Measurements from ENCODE around the gene BORCS8. TPM values are rescaled to one million over a fixed set of nuclear protein-coding genes. Genes with fewer than 3 reads are reported as not detected.
A peak's percentile ranks its signal among the peaks of the same experiment; 100 is the strongest.

BORCS8 gene
- total and polyA plus RNA-seq, 2 donors, result 12.5 to 23.8 TPM

GRCh38 chr19:19209372-19209771, 17.4 kb upstream of the BORCS8 start:
- H3K4me3 ChIP-seq (ENCODE audit: low read length in 2 of 2), result no peak overlapping the region
- 68% methylated on average over 9 of the region's 9 CpGs for WGBS
- H3K27me3 ChIP-seq (ENCODE audit: control insufficient read depth in 2 of 2, insufficient read depth in 1 of 2, low read length in 1 of 2), result peaks cover 15 to 67% of the 10 kb centered on the region in 2 donors

GRCh38 chr19:19207637-19208572, 16.0 kb upstream of the BORCS8 start:
- H3K9me3 ChIP-seq (ENCODE audit: control insufficient read depth in 2 of 2, insufficient read depth in 1 of 2, low read length in 1 of 2), result no peaks in the 10 kb centered on the region
- peaks cover 15 to 52% of the 10 kb centered on the region in 2 donors for H3K27me3 ChIP-seq (ENCODE audit: control insufficient read depth in 2 of 2, insufficient read depth in 1 of 2, low read length in 1 of 2)
- H3K27ac ChIP-seq (ENCODE audit: low read depth in 1 of 2, low read length in 1 of 2), result no peak overlapping the region
- no peaks in the 10 kb centered on the region for H3K36me3 ChIP-seq (ENCODE audit: control insufficient read depth in 2 of 2, insufficient read depth in 2 of 2, low read length in 1 of 2)
- peaks cover 3 to 5% of the 10 kb centered on the region in 2 donors for H3K4me1 ChIP-seq (ENCODE audit: control insufficient read depth in 2 of 2, insufficient read depth in 2 of 2, low read length in 2 of 2)
- WGBS, result 62% methylated on average over 8 of the region's 8 CpGs
- no peak overlapping the region for H3K4me3 ChIP-seq (ENCODE audit: low read length in 2 of 2)
- no peak for DNase-seq (ENCODE audit: low read depth in 6 of 9, low spot score in 9 of 9)

More at GRCh38 chr19:19209372-19209771, 17.4 kb upstream of the BORCS8 start:
- Histone ChIP-seq H3K9me3 (ENCODE audit: control insufficient read depth in 2 of 2, insufficient read depth in 1 of 2, low read length in 1 of 2) (no peaks in the 10 kb centered on the region), H3K36me3 (ENCODE audit: control insufficient read depth in 2 of 2, insufficient read depth in 2 of 2, low read length in 1 of 2) (no peaks in the 10 kb centered on the region), H3K4me1 (ENCODE audit: control insufficient read depth in 2 of 2, insufficient read depth in 2 of 2, low read length in 2 of 2) (no peaks in the 10 kb centered on the region), H3K27ac (ENCODE audit: low read depth in 1 of 2, low read length in 1 of 2) (no peak overlapping the region)
- DNase-seq (ENCODE audit: low read depth in 6 of 9, low spot score in 9 of 9), result no peak

- 76% methylated on average over 5 of the region's 5 CpGs for WGBS
- no peaks in the 10 kb centered on the region for H3K9me3 ChIP-seq (ENCODE audit: control insufficient read depth in 2 of 2, insufficient read depth in 1 of 2, low read length in 1 of 2)
- no peak overlapping the region for H3K27ac ChIP-seq (ENCODE audit: low read depth in 1 of 2, low read length in 1 of 2)
- no peak overlapping the region for H3K4me3 ChIP-seq (ENCODE audit: low read length in 2 of 2)
- peaks cover 9 to 14% of the 10 kb centered on the region in 2 donors for H3K4me1 ChIP-seq (ENCODE audit: control insufficient read depth in 2 of 2, insufficient read depth in 2 of 2, low read length in 2 of 2)
- H3K27me3 ChIP-seq (ENCODE audit: control insufficient read depth in 2 of 2, insufficient read depth in 1 of 2, low read length in 1 of 2), result peaks cover 8 to 42% of the 10 kb centered on the region in 2 donors
- peaks cover 0 to under 1% of the 10 kb centered on the region in 2 donors for H3K36me3 ChIP-seq (ENCODE audit: control insufficient read depth in 2 of 2, insufficient read depth in 2 of 2, low read length in 1 of 2)
- no peak for DNase-seq (ENCODE audit: low read depth in 6 of 9, low spot score in 9 of 9)
These were observed 15.0 kb upstream of the BORCS8 start for GRCh38 chr19:19206938-19207337.

- Histone ChIP-seq H3K4me3 (ENCODE audit: low read length in 2 of 2) (no peak overlapping the region), H3K9me3 (ENCODE audit: control insufficient read depth in 2 of 2, insufficient read depth in 1 of 2, low read length in 1 of 2) (no peaks in the 10 kb centered on the region), H3K4me1 (ENCODE audit: control insufficient read depth in 2 of 2, insufficient read depth in 2 of 2, low read length in 2 of 2) (peaks cover 9 to 14% of the 10 kb centered on the region in 2 donors), H3K27me3 (ENCODE audit: control insufficient read depth in 2 of 2, insufficient read depth in 1 of 2, low read length in 1 of 2) (peaks cover 0 to 30% of the 10 kb centered on the region in 2 donors), H3K36me3 (ENCODE audit: control insufficient read depth in 2 of 2, insufficient read depth in 2 of 2, low read length in 1 of 2) (peaks cover 4 to 8% of the 10 kb centered on the region in 2 donors), H3K27ac (ENCODE audit: low read depth in 1 of 2, low read length in 1 of 2) (no peak overlapping the region)
- WGBS, result 68% methylated on average over 14 of the region's 14 CpGs
- DNase-seq (ENCODE audit: low read depth in 6 of 9, low spot score in 9 of 9), result no peak
These were observed 13.8 kb upstream of the BORCS8 start for GRCh38 chr19:19205416-19206410.

GRCh38 chr19:19204181-19204580, 12.2 kb upstream of the BORCS8 start:
- H3K4me1 ChIP-seq (ENCODE audit: control insufficient read depth in 2 of 2, insufficient read depth in 2 of 2, low read length in 2 of 2), result peaks cover 9 to 14% of the 10 kb centered on the region in 2 donors
- no peaks in the 10 kb centered on the region for H3K9me3 ChIP-seq (ENCODE audit: control insufficient read depth in 2 of 2, insufficient read depth in 1 of 2, low read length in 1 of 2)
- no peak overlapping the region for H3K4me3 ChIP-seq (ENCODE audit: low read length in 2 of 2)
- no peak for DNase-seq (ENCODE audit: low read depth in 6 of 9, low spot score in 9 of 9)
- peaks cover 0 to 22% of the 10 kb centered on the region in 2 donors for H3K27me3 ChIP-seq (ENCODE audit: control insufficient read depth in 2 of 2, insufficient read depth in 1 of 2, low read length in 1 of 2)
- H3K36me3 ChIP-seq (ENCODE audit: control insufficient read depth in 2 of 2, insufficient read depth in 2 of 2, low read length in 1 of 2), result peaks cover 10 to 11% of the 10 kb centered on the region in 2 donors
- no peak overlapping the region for H3K27ac ChIP-seq (ENCODE audit: low read depth in 1 of 2, low read length in 1 of 2)
- WGBS, result 77% methylated on average over 13 of the region's 13 CpGs

GRCh38 chr19:19203012-19203856, 11.3 kb upstream of the BORCS8 start, which contains the start of gene NR2C2AP:
Gene NR2C2AP (minus strand): TSS chr19:19203414. CDS start chr19:19203060, 354 bp downstream.
- H3K4me1 ChIP-seq (ENCODE audit: control insufficient read depth in 2 of 2, insufficient read depth in 2 of 2, low read length in 2 of 2), result peaks cover 9 to 14% of the 10 kb centered on the region in 2 donors
- H3K4me3 ChIP-seq (ENCODE audit: low read length in 2 of 2), result peak within 1 kb of the TSS; percentile 64 to 72
- peak within 1 kb of the TSS; percentile 58 to 84 for H3K27ac ChIP-seq (ENCODE audit: low read depth in 1 of 2, low read length in 1 of 2)
- 7% methylated on average over 60 of the region's 60 CpGs for whole genome bisulfite sequencing
- DNase-seq (ENCODE audit: low read depth in 6 of 9, low spot score in 9 of 9), result peak; percentile 76 to 95 (median 86)
- peaks cover 0 to 20% of the 10 kb centered on the region in 2 donors for H3K27me3 ChIP-seq (ENCODE audit: control insufficient read depth in 2 of 2, insufficient read depth in 1 of 2, low read length in 1 of 2)
- H3K9me3 ChIP-seq (ENCODE audit: control insufficient read depth in 2 of 2, insufficient read depth in 1 of 2, low read length in 1 of 2), result no peaks in the 10 kb centered on the region
- peaks cover 17 to 21% of the 10 kb centered on the region in 2 donors for H3K36me3 ChIP-seq (ENCODE audit: control insufficient read depth in 2 of 2, insufficient read depth in 2 of 2, low read length in 1 of 2)

- H3K4me1 ChIP-seq (ENCODE audit: control insufficient read depth in 2 of 2, insufficient read depth in 2 of 2, low read length in 2 of 2), result peaks cover 9 to 14% of the 10 kb centered on the region in 2 donors
- no peak for DNase-seq (ENCODE audit: low read depth in 6 of 9, low spot score in 9 of 9)
- H3K36me3 ChIP-seq (ENCODE audit: control insufficient read depth in 2 of 2, insufficient read depth in 2 of 2, low read length in 1 of 2), result peaks cover 20 to 26% of the 10 kb centered on the region in 2 donors
- H3K9me3 ChIP-seq (ENCODE audit: control insufficient read depth in 2 of 2, insufficient read depth in 1 of 2, low read length in 1 of 2), result no peaks in the 10 kb centered on the region
- H3K4me3 ChIP-seq (ENCODE audit: low read length in 2 of 2), result peak overlapping the region; percentile 64 to 72
- H3K27me3 ChIP-seq (ENCODE audit: control insufficient read depth in 2 of 2, insufficient read depth in 1 of 2, low read length in 1 of 2), result peaks cover 0 to 20% of the 10 kb centered on the region in 2 donors
- WGBS, result 31% methylated on average over 11 of the region's 11 CpGs
- peak overlapping the region; percentile 58 to 84 for H3K27ac ChIP-seq (ENCODE audit: low read depth in 1 of 2, low read length in 1 of 2)
These were observed 10.7 kb upstream of the BORCS8 start for GRCh38 chr19:19202707-19203011.
